ENCODE data around the gene SRCAP. TPM values are rescaled to one million over a fixed set of nuclear protein-coding genes. Genes with fewer than 3 reads are reported as not detected.
A peak's percentile ranks its signal among the peaks of the same experiment; 100 is the strongest.

Gene SRCAP
- 15.5 and 18.1 TPM in 2 replicates for total RNA-seq

DNA sequence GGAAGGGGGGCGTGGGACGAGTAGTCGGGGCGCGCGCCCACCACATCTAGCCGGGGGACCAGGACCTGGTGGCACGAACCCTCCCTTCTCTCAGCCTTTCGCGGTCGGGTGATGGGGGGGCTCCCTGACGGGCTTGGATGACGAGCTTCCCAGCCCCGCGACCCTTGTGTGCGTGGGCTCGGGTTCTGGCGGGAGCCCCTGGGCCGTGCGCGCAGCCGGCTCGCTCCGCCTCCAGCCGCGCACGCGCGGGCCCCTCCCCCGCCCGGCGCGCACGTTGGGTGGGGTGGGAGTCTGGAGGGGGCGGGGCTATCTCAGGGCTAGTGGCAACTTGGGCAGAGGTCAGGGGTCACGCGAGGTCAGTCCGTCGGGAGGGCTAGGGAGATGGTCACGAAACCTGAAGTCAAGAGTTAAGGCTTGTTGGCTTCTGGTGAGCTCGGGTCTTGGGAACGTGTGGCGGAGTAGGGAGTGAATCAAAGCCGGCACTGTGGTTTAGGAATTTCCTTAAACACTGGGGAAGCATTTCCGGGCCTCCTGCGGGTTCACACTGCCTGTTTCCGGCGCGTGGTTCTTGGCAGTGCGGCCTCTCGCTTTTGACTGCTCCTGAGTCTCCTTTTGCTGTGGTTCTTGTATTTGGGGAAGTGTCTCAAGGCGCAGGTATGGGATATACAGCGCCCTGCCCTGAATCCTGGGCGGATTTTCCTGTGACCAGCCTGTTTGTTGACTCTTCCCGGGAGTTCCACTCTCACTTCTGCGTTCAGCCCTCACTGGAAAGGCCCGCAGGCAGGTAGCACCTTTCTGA, at the start of gene SRCAP:
Gene SRCAP (plus strand): TSS at position 356 of the 799 bp plus-strand sequence. CDS start 1,654 bp downstream, outside the sequence.
- peak within 1 kb of the TSS; percentile 99 for H3K4me3 ChIP-seq (ENCODE audit: low read depth, low read length)
- no peaks in the 10 kb centered on the region for H3K27me3 ChIP-seq (ENCODE audit: control insufficient read depth, insufficient read depth, low read length)
- H3K36me3 ChIP-seq (ENCODE audit: control insufficient read depth, insufficient read depth, low read length) = peaks cover 3% of the 10 kb centered on the region
- DNase-seq (ENCODE audit: low read depth) = no peak
- TF ChIP-seq CTCF (IDR thresholded peaks at IDR 0.05; ENCODE audit: insufficient read depth, low read length, poor library complexity, severe bottlenecking) = no peak

DNA sequence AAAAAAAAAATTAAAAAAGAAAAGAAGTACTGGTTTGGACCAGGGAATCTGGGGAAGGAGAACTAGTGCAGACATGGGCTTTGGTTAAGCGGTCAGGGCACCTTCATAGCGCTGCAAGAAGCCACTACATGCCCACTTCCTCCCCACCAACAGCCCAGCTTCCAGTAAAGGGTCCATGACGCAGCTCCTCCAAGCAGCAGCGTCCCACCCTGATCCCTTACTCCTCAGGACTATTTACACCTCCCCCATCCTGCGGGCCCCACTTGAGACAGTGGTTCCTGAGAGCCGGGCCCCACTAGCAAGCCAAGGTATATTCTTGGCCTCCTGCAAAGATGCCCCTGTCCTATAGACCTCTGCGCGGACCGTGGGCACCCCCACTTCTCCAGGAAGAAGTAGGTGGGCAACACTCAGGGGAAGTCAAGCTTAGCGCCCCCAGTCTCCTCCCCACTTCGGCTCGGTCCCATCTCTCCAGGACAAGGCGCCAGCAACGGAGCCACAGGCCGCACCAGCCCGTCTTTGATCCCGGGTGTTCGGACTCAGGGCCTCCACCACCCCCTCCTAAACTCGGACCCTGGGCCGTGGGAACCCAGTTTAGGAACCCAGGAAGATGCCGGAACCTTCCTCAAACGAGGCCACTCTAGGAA, 49.1 kb upstream of the SRCAP start:
- H3K27me3 ChIP-seq (ENCODE audit: control insufficient read depth, insufficient read depth, low read length) = no peaks in the 10 kb centered on the region
- H3K4me3 ChIP-seq (ENCODE audit: low read depth, low read length) = peak overlapping the region; percentile 36
- DNase-seq (ENCODE audit: low read depth) = no peak
- no peaks in the 10 kb centered on the region for H3K36me3 ChIP-seq (ENCODE audit: control insufficient read depth, insufficient read depth, low read length)
- TF ChIP-seq CTCF (IDR thresholded peaks at IDR 0.05; ENCODE audit: insufficient read depth, low read length, poor library complexity, severe bottlenecking) = no peak

DNA sequence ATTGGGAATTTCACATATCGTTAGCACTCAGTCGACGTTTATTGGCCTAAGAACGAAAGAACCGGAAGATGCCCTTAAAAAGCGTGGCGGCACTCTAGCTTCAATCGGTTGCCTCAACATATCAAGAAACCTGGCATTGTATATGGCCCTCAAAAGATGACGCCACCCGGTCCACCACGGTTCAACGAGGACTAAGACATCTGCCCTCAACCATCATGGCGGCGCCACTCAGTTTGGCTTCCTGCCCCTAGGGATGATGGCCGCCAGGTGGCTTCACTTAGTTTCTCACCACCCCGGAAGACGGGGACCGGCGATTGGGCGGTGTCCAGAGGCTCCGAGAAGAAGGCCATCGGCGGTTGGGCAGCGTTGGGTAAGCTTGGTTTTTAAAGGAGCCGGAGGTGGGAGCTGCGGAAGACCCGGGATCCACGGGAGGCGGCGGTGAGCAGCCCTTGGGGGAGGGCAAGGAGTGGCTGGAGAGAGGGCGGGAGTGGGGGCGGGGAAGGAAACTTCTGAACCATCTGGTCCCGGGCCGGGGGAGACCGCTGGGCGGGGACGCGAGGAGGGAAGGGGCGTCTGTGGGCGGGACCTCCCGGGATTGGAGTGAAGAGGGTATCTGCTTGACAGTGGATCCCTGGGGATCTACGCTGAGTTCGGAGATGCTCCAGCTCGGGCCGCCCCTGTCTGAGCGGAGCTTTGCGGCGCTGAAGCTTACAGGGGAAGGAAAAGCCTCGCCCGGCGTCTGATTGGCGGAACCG, 48.4 kb upstream of the SRCAP start, which contains the start of gene PRR14:
Gene PRR14 (plus strand): TSS at position 592 of the 755 bp plus-strand sequence. CDS start 686 bp downstream, outside the sequence.
- peak within 1 kb of the TSS; percentile 65 for H3K4me3 ChIP-seq (ENCODE audit: low read depth, low read length)
- peak; percentile 95 for DNase-seq (ENCODE audit: low read depth)
- peak; percentile 4 for TF ChIP-seq CTCF (IDR thresholded peaks at IDR 0.05; ENCODE audit: insufficient read depth, low read length, poor library complexity, severe bottlenecking)
- no peaks in the 10 kb centered on the region for H3K36me3 ChIP-seq (ENCODE audit: control insufficient read depth, insufficient read depth, low read length)
- H3K27me3 ChIP-seq (ENCODE audit: control insufficient read depth, insufficient read depth, low read length) = no peaks in the 10 kb centered on the region

- Histone ChIP-seq H3K4me3 (ENCODE audit: low read depth, low read length) (peak overlapping the region; percentile 65), H3K36me3 (ENCODE audit: control insufficient read depth, insufficient read depth, low read length) (no peaks in the 10 kb centered on the region), H3K27me3 (ENCODE audit: control insufficient read depth, insufficient read depth, low read length) (no peaks in the 10 kb centered on the region)
- peak; percentile 41 for TF ChIP-seq CTCF (IDR thresholded peaks at IDR 0.05; ENCODE audit: insufficient read depth, low read length, poor library complexity, severe bottlenecking)
- DNase-seq (ENCODE audit: low read depth) = no peak
Measured at GRCh38 chr16:30651124-30652004, 47.6 kb upstream of the SRCAP start.

GRCh38 chr16:30652005-30652296, 47.0 kb upstream of the SRCAP start:
- Histone ChIP-seq H3K4me3 (ENCODE audit: low read depth, low read length) (peak overlapping the region; percentile 65), H3K27me3 (ENCODE audit: control insufficient read depth, insufficient read depth, low read length) (no peaks in the 10 kb centered on the region), H3K36me3 (ENCODE audit: control insufficient read depth, insufficient read depth, low read length) (no peaks in the 10 kb centered on the region)
- no peak for DNase-seq (ENCODE audit: low read depth)
- TF ChIP-seq CTCF (IDR thresholded peaks at IDR 0.05; ENCODE audit: insufficient read depth, low read length, poor library complexity, severe bottlenecking) = no peak
